NOMO-1 (cell line): ENCODE data around the gene TMEM9B.
"Not testable (repeated sequence)": the region's sequence is repeated elsewhere in the genome, so short reads cannot be mapped to it uniquely, and the experiment has no call there.

ENCODE experiments used
- DNase-seq, 2 experiments: peaks; one replicate each; lab custom pipeline; 2025; ENCODE audit not compliant: unreplicated experiment in 2 of 2; lab: John Stamatoyannopoulos, UW

The TMEM9B gene

DNA sequence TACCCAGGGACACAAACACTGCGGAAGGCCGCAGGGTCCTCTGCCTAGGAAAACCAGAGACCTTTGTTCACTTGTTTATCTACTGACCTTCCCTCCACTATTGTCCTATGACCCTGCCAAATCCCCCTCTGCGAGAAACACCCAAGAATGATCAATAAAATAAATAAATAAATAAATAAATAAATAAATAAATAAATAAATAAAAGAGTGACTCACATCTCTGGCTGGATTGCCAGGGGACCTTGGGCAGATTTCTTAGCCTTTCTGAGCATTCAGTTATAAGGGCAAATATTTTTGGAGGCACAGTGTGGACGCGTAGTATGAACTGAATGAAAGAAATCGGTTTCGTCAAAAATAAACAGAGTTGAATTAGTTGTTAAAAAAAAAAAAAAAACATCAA, 15.1 kb upstream of the TMEM9B start:
- DNase-seq: not testable (repeated sequence)

DNA sequence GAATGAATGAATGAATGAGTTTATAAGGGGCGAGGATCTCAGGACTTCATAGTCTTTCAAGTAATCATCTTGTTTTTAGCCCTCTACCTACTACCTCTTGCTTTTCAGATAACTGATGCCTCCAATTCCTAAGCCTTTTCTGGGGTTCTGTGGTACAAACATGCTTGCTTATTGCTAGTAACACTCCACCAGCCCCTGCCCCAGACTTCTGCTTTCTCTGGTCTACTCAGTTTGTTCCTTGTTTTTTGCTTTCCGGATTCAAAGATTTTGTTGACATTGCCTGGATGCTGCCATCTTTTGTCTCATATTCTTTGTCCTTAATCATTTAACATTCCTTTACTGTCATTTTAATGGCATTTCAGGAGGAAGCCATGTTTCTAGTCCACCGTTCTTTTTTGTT, 8.9 kb upstream of the TMEM9B start:
- no peak for DNase-seq

DNA sequence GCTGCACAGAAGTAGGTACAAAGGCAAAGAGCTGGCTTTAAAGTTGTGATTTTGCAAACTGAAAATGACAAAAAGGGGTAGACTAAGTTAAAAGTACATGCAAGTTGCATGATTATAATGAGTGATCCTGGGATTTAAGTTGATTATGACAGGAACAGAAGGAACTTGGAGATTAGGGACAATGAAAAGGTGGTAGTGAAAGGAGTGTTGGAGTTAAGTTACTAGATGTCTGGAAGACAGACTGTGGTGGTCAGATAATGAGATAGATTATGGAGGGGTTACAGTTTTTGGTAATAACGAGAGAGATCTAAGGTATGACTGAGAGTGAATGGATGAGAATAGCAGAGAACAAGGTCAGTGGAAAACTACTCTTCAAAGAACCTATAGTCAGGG, 7.7 kb upstream of the TMEM9B start:
- DNase-seq: no peak

DNA sequence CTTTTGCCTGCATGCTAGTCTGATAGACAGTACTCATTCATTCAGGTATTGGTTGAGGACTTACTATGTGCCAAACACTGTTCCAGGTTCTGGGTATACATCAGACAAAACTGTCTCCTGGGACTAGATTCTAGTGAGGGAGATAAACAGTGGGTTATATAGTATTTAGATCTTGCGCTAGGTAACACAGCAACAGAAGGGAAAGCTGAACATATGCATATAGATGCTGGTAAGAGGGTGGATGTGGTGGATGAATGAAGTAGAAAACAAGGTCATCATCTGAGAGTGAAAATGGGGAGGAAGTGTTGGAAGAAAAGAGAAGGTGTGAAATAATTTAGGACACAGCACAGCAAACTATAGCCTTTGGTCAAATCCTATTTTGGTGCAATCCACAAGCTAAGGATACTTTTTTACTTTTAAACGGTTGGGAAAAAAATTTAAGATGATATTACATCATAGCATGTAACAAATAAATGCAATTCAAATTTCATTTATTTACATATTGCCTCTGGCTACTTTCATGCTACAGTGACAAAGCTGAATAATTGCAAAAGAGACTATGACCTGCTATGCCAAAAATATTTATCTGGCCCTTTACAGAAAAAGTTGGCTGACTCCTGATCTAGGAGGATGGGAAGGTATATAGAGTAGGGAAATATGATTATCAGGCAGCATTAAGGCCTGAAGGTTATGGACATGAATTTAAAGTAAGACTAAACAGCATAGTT, 7.1 kb upstream of the TMEM9B start:
- DNase-seq: no peak

DNA sequence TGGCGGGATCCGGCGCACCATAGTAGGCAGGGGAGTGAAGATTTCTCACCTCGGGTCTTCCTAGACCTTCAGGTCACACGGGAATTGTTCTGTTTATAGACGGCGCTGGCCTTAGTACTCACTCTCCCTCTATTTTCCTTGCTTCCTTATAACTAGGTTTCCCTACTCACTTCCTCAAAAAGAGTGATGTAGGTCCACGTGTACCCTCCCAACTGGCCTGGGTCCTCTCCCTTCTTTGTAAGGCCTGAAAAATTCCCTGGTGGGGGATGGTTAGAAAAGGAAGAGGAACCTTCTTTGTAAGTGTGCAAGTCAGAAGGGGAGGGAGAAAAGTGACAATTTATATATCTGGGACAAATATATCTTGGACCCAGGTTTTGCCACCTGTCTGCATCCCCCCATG, 2.9 kb upstream of the TMEM9B start:
- DNase-seq: no peak

DNA sequence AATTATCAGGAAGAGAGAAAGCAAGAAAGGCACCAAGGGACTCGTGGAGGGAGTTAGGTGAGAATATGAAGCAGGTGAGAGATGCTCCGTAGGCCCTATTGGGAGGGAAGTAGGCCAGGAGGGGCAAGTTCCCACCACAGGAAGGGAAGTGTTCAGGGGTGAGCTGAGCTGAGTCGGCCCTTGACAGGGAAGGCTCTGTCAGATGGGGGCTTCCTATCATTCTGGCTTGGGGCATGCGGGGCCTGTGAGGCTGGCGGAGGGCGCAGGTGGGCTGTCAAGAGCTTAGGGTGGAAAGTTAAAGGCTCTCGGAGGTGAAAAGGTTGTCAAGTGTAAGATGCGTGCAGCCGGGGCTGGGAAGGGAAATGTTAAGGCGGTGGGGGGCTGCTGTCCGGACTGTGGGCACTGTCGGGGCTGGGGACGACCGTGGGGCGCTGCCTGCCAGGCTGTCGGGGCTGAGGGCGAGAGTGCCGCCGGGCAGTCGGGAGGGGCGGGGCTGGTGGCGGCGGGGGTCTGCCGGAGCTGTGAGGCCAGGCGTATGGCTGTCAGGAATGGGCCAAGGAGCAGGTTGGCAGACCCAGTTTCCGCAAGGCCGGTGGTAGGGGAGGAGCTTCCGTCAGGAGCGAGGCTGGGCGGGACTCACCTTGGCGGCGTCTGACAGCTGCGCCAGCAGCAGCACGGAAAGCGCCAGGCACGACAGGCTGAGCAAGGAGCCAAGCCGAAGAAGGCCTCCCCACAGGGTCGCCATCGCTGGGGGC, 496 bp downstream of the TMEM9B start:
- peak; percentile 77 to 86 for DNase-seq

DNA sequence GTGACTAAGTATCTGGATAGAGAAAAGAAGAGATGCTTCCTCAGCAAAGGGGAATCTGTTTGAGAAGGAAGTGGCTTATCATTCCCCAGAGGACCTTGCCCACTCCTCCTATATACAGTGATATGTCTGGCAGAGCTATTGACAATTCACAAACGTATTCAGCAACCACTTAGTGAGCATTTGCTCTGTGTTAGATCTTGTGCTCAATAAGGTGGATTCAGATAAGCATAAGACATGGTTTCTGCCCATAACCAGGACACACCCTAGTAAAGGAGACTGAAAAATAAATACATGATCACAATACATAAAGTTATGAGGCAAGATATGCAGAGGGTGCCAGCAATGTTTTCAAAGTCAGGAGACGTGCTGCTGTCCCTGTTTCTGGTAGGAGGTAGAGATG, 1.4 kb downstream of the TMEM9B start:
- DNase-seq: no peak

DNA sequence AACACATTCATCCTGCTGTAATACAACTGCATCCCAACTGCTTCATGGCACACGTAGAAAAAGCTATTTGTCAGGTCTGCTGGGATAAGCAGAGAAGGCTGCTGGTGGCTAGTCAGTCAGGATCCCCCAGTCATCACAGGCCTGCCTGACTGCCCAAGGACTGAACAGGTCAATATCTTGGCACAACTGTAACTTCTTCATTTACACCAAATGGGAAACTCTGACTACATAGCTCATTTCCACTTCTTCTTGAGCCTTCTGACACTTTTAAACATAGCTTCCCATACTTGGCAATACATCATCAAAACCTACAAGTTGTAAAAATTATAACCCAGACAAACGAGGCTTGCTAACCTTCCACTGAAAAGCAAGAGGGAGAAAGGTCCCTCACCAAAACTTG, 2.8 kb downstream of the TMEM9B start:
- no peak for DNase-seq

DNA sequence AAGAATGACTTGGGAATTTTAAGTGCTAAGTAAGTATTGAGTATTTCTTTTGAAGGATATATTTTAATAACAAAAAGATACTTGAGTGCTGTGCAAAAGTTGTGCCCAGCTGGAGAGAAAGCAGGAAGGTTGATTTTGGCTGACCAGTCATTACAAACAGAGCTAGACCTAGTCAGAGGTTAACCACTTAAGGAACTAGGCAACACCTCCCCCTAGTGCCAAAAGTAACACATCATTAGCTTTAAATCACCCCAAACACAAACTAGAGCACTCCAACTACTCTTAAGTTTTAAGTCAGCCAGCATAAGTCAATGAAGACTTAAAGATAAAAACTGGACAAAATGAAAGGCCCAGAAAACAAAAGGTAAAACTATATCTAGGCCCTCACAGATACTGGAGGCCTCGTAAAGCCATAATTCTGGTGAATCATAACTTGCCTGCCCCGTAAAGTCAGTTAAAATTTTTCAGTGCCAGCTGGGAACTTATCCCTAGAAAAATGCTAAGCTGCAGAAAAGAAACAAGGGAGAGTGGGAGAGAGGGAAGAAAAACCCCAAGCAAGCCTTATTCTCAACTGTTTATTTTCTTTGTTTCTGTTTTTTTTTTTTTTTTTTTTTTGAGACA, 4.6 kb downstream of the TMEM9B start:
- peak; percentile 24 to 54 for DNase-seq

DNA sequence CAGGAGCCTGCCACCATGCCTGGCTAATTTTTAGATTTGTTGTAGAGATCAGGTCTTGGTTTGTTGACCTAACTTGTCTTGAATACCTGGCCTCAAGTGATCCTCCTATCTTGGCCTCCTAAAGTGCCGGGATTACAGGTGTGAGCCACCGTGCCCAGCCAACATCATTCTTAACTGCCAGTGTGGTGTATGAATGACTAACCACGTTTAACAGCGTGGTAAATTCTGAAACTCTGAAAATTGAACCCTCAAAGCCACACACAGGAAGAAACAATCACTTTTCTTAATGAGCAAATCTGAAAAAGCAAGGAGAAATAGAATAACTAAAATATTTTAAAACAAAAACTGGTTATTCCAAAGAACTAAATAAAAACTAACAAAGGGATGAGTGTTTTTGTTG, 7.4 kb downstream of the TMEM9B start:
- no peak for DNase-seq

DNA sequence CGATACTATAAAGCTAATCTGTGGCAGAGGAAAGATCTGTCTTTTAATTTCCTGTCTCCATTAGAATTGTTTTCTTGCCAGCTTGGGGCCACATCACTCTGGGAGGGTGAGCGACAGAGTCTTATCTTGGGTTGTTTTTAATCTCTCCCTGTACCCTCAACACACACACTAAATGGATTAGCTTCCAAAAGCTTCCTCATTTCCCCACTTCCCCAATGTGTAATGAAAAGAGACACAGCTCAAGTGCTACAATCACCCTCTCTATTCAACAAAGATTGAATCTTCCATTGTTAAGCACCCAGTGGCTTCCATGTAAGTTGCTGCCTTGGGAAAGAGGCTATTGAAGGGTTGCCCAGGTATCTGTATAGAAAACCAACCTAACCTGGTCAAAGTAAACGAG, 15.4 kb downstream of the TMEM9B start:
- DNase-seq: no peak

DNA sequence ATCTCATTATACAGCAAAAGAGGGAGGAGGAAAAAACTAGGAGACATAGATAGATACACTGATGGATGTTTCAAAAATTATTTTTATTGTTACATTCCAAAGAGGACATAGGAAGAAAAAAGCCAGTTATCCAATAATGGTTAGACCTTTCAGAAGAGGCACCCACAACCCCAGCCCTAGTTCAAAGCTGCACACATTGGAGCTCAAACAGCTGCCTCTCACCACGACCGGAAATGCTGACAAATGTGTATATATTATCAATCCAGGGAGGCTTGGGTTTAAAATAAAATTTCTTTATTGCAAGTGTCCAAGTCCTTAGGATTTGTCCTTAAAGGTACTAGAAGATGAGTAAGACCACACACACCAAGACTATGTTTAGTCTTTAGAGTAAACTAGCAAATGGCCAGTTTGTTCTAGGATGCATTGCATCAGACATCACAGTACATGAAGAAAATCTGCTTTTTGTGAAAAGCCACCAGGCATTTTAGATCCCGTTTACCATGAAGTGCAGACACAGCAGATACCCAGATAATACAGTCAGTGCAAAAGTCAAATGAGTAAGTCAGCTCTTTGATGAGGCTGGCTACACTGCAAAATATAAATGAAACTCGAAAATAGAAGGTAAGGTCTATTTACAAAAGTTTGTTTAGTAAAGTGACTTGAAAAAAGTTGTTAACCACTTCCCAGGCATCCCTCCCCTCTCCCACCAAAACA, 16.9 kb downstream of the TMEM9B start:
- DNase-seq: no peak

DNA sequence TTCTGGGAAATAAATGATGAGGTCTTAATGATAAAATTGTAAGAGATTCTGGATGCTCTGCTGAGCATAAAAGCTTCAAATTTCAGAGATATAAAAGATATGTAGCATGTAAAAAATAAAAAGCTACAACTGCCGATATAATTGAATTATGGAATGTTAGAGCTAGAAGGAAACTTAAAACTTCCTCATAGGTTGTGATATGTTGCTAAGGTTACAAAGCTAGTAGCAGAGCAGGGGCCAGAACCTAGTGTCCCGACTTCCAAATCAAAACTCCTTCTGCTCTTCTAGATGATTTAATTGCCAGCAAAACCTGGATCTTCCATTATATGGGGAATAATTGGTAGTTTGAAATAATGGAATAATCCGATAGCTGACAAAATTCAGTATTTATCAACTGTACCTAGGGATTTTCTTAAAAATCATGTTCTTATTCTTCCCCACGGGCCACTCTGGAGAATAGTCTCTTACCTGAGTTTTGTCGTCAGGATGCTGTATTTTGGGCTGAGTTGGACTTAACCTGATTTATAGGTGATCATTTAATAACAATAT, 21.6 kb downstream of the TMEM9B start, which contains the start of gene ASCL3:
Gene ASCL3 (minus strand): TSS at position 499 of the 549 bp plus-strand sequence. CDS start 4,855 bp downstream, outside the sequence.
- no peak for DNase-seq

DNA sequence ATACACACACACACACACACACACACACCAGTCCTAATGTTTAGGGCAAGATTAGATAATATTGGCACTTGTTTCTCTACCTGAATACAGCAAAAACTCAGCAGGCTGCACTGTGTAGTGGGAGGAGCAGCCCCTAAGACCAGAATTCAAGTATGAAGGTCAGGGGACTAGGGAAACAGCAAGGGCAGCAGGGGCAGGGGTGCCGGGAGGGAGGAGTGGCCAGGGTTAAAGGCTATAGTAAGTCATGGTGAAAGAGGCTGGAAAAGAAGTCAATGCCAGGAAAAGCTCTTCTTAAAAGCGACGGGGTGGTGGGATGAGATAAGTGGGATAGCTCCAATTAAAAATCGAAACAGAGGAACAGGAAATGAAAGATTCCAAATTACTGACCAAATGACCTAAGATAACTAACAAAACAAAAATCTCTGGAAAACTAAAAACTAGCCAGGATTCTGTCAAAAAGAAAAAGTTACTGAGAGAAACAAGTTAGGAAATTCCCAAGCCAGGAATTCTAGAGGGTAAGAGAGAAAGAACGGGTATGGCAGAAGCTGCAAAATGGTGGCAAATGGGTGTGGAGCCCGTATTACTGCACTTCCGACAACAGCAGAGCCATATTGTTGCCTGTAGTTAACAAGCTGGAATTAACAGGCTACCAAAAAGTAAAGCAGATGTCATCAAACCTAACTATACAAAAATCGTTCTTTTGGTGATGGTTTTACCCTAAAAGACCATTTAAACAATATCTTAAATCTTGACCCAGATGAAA, 22.7 kb downstream of the TMEM9B start:
- no peak for DNase-seq

DNA sequence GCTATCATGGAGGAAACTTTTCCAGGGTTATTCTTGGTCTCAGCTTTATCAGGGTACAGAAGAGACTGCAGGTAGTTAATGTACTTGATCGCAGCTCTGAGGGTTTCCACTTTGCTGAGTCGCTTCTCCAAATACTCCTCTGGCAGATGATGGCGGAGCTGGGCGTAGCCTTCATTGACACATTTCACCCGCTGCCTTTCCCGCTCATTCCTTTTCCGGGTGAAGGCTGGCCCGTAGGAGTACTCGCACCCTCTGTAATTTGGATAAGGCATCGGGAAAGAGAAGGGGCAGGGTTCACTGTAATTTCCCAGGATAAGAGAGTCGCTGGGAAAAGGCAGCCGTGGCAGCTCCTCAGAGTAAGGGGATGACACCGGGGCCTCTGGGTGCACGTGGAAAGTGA, 26.6 kb downstream of the TMEM9B start:
- no peak for DNase-seq

DNA sequence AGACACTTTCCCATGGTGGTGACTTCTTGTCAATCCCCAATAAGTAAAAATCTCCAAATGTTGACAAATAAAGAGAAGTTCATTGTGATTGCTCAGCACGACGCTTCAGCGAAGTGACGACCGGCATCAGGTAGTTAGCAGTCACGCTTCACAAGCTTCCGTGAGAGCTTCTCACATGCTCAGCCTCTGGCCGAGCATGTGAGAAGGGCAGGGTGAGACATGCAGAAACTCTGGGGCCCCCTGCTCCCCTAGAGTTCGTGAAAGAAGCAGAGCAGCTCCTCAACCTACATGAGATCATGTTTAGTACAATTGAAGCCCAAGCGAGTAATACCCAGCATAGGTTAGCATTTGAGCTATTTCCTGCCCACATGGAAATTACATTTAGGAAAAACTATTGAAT, 27.1 kb downstream of the TMEM9B start:
- DNase-seq: no peak

DNA sequence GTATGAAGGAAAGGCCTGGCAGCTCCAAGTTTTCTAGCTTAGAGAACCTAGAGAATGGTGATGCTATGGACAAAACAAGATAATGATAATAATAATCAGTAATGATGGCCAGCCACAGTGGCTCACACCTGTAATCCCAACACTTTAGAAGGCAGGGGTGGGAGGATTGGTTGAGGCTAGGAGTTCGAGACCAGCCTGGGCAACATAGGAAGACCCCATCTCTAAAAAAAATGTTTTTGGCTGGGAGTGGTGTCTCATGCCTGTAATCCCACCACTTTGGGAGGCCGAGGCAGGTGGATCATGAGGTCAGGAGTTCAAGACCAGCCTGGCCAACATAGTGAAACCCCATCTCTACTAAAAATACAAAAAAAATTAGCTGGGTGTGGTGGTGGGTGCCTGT, 28.5 kb downstream of the TMEM9B start:
- DNase-seq: not testable (repeated sequence)

DNA sequence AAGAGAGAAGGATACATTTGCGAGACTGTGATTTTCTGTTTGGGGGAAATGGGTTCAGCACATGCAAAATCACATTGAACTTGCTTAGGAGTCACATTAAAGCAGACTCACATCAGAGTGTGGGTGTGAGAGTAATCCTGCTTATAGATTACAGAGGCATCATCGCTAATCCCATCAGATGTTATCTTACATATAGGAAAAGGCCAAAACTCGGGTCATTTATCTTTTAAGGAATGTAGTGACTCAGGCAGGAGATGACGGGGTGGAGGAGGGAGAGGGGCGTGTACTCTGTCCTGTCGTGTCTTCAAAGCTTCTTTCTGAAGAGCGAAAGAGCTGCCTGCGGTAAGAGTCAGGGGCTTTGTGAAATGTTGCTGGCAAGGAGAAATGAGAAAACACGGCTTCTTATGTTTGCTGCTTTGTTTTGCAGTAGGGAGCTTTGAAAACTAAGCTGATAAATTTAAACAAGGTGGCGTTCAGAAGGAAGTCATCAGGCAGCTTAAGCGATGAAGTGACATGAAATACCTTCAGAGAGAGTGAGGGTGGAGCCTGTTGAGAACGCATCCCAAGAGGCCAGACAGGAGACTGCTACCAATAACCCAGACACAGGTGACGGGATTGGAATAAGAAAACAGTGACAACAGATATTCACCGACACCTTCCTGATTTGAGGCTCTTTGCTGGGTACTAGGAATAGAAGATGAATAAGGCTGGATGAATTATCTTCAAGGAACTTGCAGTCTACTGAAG, 29.3 kb downstream of the TMEM9B start:
- no peak for DNase-seq

DNA sequence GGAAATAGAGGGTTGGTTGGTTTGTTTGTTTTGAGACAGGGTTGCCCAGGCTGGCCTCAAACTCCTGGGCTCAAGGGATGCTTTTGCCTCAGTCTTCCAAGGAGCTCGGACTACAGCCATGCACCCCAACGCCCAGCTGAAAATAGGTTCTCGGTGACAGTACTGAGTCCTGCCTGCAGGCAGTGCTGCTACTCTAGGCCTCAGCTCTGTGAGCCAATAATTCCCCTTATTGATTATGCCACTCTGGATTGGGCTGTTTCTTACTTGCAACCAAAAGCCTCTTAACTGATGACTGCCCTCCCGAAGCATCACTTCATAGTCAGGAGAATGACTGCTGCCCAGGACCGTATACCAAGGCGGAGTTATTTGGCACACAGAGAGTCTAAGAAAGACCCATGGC, 30.3 kb downstream of the TMEM9B start:
- no peak for DNase-seq
